ENCODE data around the gene CFD.

The CFD gene

DNA sequence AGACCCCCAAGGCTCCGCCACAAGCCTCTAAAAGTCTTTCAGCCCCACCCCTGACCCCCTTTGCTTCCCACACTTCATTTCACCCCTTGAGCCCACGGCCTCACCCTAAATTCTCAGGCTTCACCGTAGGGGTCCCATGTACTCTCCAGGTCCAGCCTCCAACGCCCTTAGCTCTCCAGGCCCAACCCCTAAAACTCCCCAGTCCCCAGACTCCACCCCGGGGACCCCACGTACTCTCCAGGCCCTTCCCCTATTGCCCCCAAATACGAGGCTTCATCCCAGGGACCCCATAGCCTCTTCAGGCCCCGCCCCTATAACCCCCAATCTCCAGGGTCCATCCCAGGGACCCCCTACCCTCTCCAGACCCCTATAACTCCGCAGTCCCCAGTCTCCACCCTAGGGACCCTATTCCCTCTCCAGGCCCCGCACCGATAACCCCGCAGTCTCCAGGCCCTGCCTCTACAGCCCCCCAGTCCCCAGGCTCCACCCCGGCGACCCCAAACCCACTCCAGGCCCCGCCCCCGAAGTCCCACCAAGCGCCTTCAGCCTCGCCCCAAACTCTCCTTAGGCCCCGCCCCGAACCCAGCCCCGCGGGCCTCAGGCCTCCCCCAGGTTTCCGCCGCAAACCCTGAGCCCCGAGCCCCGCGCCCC, 32.9 kb downstream of the CFD start:
- no peak for DNase-seq

DNA sequence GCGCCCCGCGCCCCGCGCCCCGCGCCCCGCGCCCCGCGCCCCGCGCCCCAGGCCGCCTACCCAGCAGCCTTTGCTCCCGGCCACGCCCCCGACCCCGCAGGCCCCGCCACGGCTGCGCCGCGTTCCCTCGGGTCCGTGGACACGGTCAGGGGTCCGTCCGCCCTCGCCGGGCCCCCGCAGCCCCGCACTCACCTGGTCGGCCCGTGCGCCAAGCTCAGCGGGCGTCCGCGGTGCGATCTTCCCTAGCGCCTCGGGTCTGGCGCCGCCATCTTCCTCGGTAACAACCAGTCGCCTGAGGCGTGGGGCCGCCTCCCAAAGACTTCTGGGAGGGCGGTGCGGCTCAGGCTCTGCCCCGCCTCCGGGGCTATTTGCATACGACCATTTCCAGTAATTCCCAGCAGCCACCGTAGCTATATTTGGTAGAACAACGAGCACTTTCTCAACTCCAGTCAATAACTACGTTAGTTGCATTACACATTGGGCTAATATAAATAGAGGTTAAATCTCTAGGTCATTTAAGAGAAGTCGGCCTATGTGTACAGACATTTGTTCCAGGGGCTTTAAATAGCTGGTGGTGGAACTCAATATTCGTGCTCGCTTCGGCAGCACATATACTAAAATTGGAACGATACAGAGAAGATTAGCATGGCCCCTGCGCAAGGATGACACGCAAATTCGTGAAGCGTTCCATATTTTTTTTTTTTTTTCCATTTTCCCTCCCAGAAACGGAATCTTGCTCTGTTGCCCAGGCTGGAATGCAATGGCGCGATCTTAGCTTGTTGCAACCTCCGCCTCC, 33.6 kb downstream of the CFD start, which contains the start of the genes MED16 and RNU6-9:
Gene MED16, minus strand, starts transcription at position 294 of the 796 bp plus-strand sequence. CDS start 2,056 bp downstream, outside the sequence.
Gene RNU6-9, plus strand, starts transcription at position 591 of the 796 bp plus-strand sequence.
- peak; percentile 95 for DNase-seq

DNA sequence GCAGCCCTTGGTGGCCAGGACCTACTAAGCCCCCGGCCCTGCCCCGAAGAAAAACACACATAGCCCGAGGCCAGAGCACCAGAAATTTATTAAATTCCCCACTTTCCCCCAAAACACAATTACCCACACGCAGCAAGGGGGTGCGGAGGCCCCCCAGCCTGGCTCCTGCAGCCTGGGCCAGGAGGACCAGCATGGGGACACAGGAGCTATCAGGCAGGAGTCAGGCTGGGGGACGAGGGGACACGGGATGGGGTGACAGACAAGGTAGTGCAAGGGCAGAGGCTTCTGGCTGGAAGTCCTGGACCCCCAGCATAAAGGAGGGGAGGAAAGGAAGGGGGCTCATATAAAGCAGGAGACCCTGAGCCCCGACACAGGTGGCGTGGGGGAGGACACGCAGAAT, 37.0 kb downstream of the CFD start:
- DNase-seq, result no peak

GRCh38 chr19:896999-897398, 37.5 kb downstream of the CFD start:
- DNase-seq, result no peak

- DNase-seq, result no peak
Observed at GRCh38 chr19:897442-898039, 38.1 kb downstream of the CFD start.

DNA sequence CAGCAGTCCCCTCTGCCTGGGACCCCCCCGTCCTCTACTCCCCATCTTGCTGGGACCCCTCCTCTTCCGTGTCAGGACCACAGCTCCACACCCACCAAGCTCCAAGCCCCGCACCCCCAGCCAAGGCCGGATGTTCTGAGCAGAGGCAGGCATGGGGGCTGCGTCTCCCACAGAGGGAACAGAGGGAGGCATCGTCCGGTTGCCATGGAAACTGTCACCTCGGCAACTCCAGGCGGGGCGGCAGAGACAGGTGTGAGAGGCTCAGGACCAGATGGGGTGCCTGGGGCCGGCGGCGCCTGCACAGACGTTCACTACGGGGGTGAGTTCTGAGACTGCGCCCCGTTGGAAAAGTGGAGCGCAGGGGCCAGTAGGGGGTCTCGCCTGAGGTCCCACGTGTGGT, 39.2 kb downstream of the CFD start:
- no peak for DNase-seq

- no peak for DNase-seq
Observed at GRCh38 chr19:899336-900042, 40.0 kb downstream of the CFD start.

DNA sequence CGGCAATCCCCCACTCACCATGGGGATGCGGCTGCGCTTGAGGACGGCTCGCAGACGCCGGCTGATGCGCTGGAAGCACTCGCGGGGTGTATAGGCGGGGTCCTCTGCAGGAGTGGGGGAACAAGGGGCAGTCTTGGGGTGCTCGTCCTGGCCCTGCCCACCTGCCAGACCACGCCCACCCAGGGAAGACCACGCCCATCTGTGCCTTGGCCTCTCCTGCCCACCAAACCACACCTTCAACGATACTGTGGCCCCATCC, 40.5 kb downstream of the CFD start:
- DNase-seq, result no peak

DNA sequence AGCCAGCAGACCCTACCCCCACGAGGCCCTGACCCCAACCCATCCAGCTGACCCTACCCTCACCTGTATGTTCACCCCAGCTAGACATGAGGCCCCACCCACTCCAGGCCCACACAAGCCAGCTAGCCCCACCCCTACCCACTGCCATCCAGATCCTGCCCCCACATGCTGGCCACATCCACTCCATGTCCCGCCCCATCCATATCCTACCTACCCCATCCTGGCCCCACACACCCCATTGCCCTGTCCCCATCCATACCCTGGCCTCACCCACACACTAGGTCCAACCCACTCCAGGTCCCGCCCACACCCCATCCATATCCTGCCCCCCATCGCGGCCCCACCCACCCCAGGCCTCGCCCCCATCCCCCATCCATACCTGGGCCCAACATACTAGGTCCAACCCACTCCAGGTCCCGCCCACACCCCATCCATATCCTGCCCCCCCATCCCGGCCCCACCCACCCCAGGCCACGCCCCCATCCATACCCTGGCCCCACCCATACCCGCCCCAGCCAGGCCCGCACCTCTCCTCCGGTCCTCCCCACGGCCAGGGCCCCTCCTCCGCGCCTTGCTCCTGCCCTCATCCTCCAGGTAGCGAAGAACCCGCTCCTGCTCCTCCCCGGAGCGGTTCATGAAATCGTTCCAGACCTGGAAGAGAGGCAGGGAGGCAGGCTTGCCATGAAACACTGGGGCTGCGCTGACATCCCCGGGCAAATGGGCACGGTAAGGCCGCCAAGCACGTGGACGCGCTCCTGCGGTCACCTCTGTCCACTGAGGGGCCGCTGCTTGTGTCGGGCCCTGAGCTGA, 41.0 kb downstream of the CFD start:
- DNase-seq, result no peak

- DNase-seq, result no peak
Observed at GRCh38 chr19:901216-902092, 42.0 kb downstream of the CFD start.

- no peak for DNase-seq
Observed at GRCh38 chr19:902093-902370, 42.6 kb downstream of the CFD start.

GRCh38 chr19:902446-903226, 43.2 kb downstream of the CFD start:
- DNase-seq, result no peak

DNA sequence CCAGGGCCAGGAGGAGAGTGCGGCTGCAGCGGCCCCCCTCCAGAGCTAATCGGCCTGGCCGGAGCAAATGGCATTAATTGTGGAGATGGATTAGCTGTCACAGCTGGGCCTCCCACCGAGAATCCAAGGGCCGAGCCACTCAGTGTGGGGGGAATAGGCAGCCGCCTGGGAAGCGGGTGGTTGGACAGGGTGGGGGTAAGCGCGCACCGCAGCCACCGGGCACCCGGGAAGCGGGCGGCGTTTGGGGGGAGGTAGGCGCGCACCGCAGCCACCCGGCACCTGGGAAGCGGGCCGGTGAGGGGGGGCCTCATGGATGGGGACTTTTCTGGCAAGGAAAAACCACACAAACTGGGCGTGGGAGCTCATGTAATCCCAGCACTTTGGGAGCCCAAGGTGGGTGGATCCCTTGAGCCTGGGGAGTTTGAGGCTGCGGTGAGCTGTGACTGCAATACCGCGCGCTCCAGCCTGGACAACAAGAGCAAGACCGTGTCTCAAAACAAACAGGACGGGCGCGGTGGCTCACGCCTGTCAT, 43.9 kb downstream of the CFD start:
- DNase-seq, result no peak

DNA sequence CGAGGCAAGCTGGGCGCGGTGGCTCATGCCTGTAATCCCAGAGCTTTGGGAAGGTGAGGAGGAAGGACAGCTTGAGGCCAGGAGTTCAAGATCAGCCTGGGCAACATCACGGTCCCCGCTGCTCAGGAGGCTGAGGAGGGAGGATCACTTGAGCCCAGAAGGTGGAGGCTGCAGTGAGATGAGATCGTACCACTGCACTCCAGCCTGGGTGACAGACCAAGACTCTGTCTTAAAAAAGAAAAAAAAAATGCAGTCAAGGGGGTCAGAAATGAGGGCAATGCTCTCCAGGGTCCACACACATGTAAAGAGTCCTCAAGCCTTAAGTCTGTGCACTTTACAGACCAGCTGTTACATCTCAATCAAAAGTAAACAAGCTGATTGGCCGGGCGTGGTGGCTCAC, 45.1 kb downstream of the CFD start:
- DNase-seq, result no peak

GRCh38 chr19:906480-906879, 47.0 kb downstream of the CFD start:
- DNase-seq, result no peak

DNA sequence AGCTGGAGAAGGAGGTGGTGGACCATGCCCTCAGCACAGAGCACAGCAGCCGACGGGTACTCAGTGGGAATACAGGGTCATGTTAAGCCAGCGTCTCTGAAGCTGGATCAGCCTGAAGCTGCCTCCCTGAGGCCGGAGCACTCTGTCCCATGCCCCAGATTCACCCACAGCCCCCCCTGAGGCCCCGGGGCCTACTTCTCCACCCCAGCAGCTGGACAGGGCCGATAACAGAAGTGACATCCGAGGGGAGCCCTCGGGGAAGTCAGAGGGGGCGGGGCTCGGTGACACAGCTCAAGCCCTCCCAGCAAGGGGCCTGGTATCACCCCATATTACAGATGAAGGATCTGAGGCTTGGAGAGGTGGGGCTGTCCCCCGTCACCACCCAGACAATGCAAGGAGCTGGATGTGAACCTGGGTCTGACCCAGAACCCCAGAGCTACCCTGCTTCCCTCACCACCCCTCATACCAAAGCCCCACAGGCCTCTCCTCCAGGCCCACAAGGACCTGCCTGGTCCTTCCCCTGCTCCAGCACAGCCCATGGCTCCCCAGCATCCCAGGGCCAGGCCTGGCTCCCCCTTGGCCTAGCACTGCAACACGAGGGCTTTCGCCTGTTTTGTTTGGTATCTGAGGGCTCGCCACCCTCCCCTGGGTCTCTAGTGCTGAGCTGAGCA, 47.9 kb downstream of the CFD start:
- DNase-seq, result no peak

GRCh38 chr19:911197-912033, 52.0 kb downstream of the CFD start:
- DNase-seq, result no peak

GRCh38 chr19:912181-913079, 53.0 kb downstream of the CFD start:
- peak; percentile 78 for DNase-seq
